ENCODE data around the gene GAMT. TPM values are rescaled to one million over a fixed set of nuclear protein-coding genes. Genes with fewer than 3 reads are reported as not detected.
"Not testable (repeated sequence)": the region's sequence is repeated elsewhere in the genome, so short reads cannot be mapped to it uniquely, and the experiment has no call there.

Gene GAMT
- total RNA-seq, 1 experiment from 2014 or later, result 27.7 TPM

GRCh38 chr19:1420590-1420989, 19.2 kb upstream of the GAMT start (continued):
- TF ChIP-seq NFE2L1 (CRISPR knock-in tag; IDR thresholded peaks at IDR 0.05), result no peak
- TF ChIP-seq MYBL2 (CRISPR knock-in tag; IDR thresholded peaks at IDR 0.05), result no peak
- TF ChIP-seq TCF7 (CRISPR knock-in tag; IDR thresholded peaks at IDR 0.05; ENCODE audit: low read depth), result no peak

DNA sequence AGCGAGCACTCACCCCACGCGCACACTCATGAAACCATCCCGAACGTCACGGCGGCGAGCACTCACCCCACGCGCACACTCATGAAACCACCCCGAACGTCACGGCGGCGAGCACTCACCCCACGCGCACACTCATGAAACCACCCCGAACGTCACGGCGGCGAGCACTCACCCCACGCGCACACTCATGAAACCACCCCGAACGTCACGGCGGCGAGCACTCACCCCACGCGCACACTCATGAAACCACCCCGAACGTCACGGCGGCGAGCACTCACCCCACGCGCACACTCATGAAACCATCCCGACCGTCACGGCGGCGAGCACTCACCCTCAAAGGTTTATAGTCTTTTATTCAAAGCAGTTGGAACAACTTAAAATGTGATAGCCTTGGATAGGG, 18.7 kb upstream of the GAMT start:
- H3K4me3 Mint-ChIP-seq; H3K27me3 Mint-ChIP-seq (ENCODE audit: low read depth); POLR2A ChIA-PET; H3K9me3 Mint-ChIP-seq; ATAC-seq; H3K27ac Mint-ChIP-seq; DNase-seq (ENCODE audit: low spot score): not testable (repeated sequence)
- H3K4me1 Mint-ChIP-seq, result peaks cover 36% of the 10 kb centered on the region
- peaks cover 54% of the 10 kb centered on the region for H3K36me3 Mint-ChIP-seq
- CTCF ChIA-PET, result interaction anchor here (1.1 kb wide), 1 partner anchor 25 kb away, joined by 3 read pairs; no protein-coding TSS in a partner anchor

- H3K27me3 Mint-ChIP-seq (ENCODE audit: low read depth), result no peaks in the 10 kb centered on the region
- H3K4me3 Mint-ChIP-seq, result no peak overlapping the region
- H3K36me3 Mint-ChIP-seq, result peaks cover 51% of the 10 kb centered on the region
- DNase-seq (ENCODE audit: low spot score), result no peak
- ChIA-PET POLR2A (no interaction called here), CTCF (no interaction called here)
- peaks cover 40% of the 10 kb centered on the region for H3K4me1 Mint-ChIP-seq
- no peak for ATAC-seq
- H3K9me3 Mint-ChIP-seq, result no peaks in the 10 kb centered on the region
- peak overlapping the region; percentile 49; the same call in 1 of the 2 replicates for H3K27ac Mint-ChIP-seq
- TF ChIP-seq ATF2 (CRISPR knock-in tag; IDR thresholded peaks at IDR 0.05; ENCODE audit: borderline replicate concordance, low read depth), result no peak
- TF ChIP-seq, protein P1, sequence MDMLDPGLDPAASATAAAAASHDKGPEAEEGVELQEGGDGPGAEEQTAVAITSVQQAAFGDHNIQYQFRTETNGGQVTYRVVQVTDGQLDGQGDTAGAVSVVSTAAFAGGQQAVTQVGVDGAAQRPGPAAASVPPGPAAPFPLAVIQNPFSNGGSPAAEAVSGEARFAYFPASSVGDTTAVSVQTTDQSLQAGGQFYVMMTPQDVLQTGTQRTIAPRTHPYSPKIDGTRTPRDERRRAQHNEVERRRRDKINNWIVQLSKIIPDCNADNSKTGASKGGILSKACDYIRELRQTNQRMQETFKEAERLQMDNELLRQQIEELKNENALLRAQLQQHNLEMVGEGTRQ (CRISPR knock-in tag; IDR thresholded peaks at IDR 0.05), result no peak
- TF ChIP-seq HMGA2 (CRISPR knock-in tag; IDR thresholded peaks at IDR 0.05), result no peak
- no peak for TF ChIP-seq ZSCAN18 (CRISPR knock-in tag; IDR thresholded peaks at IDR 0.05)
- TF ChIP-seq E2F1 (CRISPR knock-in tag; IDR thresholded peaks at IDR 0.05), result no peak
- TF ChIP-seq, protein P2, sequence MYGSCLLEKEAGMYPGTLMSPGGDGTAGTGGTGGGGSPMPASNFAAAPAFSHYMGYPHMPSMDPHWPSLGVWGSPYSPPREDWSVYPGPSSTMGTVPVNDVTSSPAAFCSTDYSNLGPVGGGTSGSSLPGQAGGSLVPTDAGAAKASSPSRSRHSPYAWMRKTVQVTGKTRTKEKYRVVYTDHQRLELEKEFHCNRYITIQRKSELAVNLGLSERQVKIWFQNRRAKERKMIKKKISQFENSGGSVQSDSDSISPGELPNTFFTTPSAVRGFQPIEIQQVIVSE (CRISPR knock-in tag; IDR thresholded peaks at IDR 0.05; ENCODE audit: borderline replicate concordance), result no peak
- TF ChIP-seq FOXP1 (CRISPR knock-in tag; IDR thresholded peaks at IDR 0.05; ENCODE audit: borderline replicate concordance), result no peak
- TF ChIP-seq EMX1 (CRISPR knock-in tag; IDR thresholded peaks at IDR 0.05), result no peak
- TF ChIP-seq, protein P3, sequence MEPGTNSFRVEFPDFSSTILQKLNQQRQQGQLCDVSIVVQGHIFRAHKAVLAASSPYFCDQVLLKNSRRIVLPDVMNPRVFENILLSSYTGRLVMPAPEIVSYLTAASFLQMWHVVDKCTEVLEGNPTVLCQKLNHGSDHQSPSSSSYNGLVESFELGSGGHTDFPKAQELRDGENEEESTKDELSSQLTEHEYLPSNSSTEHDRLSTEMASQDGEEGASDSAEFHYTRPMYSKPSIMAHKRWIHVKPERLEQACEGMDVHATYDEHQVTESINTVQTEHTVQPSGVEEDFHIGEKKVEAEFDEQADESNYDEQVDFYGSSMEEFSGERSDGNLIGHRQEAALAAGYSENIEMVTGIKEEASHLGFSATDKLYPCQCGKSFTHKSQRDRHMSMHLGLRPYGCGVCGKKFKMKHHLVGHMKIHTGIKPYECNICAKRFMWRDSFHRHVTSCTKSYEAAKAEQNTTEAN (CRISPR knock-in tag; IDR thresholded peaks at IDR 0.05), result no peak
- TF ChIP-seq, protein P4, sequence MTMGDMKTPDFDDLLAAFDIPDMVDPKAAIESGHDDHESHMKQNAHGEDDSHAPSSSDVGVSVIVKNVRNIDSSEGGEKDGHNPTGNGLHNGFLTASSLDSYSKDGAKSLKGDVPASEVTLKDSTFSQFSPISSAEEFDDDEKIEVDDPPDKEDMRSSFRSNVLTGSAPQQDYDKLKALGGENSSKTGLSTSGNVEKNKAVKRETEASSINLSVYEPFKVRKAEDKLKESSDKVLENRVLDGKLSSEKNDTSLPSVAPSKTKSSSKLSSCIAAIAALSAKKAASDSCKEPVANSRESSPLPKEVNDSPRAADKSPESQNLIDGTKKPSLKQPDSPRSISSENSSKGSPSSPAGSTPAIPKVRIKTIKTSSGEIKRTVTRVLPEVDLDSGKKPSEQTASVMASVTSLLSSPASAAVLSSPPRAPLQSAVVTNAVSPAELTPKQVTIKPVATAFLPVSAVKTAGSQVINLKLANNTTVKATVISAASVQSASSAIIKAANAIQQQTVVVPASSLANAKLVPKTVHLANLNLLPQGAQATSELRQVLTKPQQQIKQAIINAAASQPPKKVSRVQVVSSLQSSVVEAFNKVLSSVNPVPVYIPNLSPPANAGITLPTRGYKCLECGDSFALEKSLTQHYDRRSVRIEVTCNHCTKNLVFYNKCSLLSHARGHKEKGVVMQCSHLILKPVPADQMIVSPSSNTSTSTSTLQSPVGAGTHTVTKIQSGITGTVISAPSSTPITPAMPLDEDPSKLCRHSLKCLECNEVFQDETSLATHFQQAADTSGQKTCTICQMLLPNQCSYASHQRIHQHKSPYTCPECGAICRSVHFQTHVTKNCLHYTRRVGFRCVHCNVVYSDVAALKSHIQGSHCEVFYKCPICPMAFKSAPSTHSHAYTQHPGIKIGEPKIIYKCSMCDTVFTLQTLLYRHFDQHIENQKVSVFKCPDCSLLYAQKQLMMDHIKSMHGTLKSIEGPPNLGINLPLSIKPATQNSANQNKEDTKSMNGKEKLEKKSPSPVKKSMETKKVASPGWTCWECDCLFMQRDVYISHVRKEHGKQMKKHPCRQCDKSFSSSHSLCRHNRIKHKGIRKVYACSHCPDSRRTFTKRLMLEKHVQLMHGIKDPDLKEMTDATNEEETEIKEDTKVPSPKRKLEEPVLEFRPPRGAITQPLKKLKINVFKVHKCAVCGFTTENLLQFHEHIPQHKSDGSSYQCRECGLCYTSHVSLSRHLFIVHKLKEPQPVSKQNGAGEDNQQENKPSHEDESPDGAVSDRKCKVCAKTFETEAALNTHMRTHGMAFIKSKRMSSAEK (CRISPR knock-in tag; IDR thresholded peaks at IDR 0.05; ENCODE audit: borderline replicate concordance), result no peak
- TF ChIP-seq SP1 (CRISPR knock-in tag; conservative IDR thresholded peaks at IDR 0.05), result no peak
- no peak for TF ChIP-seq TP53 (CRISPR knock-in tag; IDR thresholded peaks at IDR 0.05)
- no peak for TF ChIP-seq ZNF396 (CRISPR knock-in tag; IDR thresholded peaks at IDR 0.05; ENCODE audit: borderline replicate concordance)
- no peak for TF ChIP-seq TEAD1 (CRISPR knock-in tag; IDR thresholded peaks at IDR 0.05)
- TF ChIP-seq, protein P5, sequence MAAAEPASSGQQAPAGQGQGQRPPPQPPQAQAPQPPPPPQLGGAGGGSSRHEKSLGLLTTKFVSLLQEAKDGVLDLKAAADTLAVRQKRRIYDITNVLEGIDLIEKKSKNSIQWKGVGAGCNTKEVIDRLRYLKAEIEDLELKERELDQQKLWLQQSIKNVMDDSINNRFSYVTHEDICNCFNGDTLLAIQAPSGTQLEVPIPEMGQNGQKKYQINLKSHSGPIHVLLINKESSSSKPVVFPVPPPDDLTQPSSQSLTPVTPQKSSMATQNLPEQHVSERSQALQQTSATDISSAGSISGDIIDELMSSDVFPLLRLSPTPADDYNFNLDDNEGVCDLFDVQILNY (CRISPR knock-in tag; IDR thresholded peaks at IDR 0.05), result no peak
- no peak for TF ChIP-seq CREM (CRISPR knock-in tag; IDR thresholded peaks at IDR 0.05)
- no peak for TF ChIP-seq RELA (CRISPR knock-in tag; IDR thresholded peaks at IDR 0.05; ENCODE audit: borderline replicate concordance)
These were observed 17.8 kb upstream of the GAMT start for GRCh38 chr19:1418951-1419738.
